ENCODE measurements around the gene PRUNE2.

PRUNE2 gene

DNA sequence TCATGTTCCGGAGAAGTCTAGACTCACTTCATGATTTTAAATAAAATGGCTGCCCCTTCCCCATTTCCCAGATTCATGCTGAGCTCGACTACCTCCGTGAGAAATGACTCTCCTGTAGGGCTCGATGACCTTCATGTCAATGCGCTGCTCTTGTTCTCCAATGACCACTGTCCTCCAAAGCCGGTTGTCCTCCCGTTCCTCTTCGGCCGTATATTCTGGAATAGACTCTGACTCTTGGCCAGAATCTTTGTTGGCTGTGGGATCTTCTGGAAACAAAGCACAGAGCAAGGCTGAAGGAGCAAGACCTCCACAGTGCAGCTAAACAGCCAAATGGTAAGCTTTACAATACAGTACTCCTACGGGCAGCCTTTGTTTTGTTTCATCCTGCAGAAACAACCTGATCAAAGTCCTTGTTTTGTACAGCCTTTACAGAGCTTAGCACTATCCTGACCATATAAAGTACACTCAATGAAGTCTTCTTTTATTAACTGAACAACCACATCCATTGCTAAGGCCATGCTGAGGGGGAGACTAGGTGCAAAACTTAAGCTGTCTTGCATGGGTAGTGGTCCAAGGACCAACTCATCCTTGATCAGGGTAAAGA lies 261.2 kb downstream of the PRUNE2 start:
- no peaks in the 10 kb centered on the region for H3K27me3 Mint-ChIP-seq
- no peaks in the 10 kb centered on the region for H3K9me3 Mint-ChIP-seq
- H3K4me1 Mint-ChIP-seq (ENCODE audit: low read depth), result peaks cover 50% of the 10 kb centered on the region
- peak overlapping the region; percentile 97 for H3K27ac Mint-ChIP-seq
- no peak overlapping the region for H3K4me3 Mint-ChIP-seq
- intact Hi-C loops (cut with micrococcal nuclease), result no loop called here
- H3K36me3 Mint-ChIP-seq (ENCODE audit: low read depth), result peaks cover 47% of the 10 kb centered on the region

DNA sequence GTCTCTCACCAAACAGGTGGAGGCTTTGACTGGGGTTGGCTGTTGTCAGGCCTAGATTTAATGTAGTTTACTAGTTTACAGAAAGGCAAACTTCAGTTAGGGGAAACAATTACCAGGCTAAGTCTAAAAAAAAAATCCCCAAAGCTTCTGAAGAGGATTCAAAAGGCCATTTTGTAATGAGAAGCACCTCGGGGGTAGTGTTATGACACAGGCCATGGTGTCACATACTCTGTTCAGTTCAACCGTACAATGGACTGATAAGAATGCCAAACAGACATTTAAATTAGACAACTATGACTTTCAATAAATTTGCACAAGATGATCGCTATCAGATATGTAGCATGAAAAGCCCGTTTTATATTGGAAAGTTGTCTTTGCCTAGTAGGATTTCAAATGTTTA lies 261.7 kb downstream of the PRUNE2 start:
- Mint-ChIP-seq H3K9me3 (no peaks in the 10 kb centered on the region), H3K27me3 (no peaks in the 10 kb centered on the region), H3K4me1 (ENCODE audit: low read depth) (peaks cover 46% of the 10 kb centered on the region), H3K27ac (peak overlapping the region; percentile 97), H3K4me3 (no peak overlapping the region), H3K36me3 (ENCODE audit: low read depth) (peaks cover 47% of the 10 kb centered on the region)
- intact Hi-C loops (cut with micrococcal nuclease), result no loop called here

DNA sequence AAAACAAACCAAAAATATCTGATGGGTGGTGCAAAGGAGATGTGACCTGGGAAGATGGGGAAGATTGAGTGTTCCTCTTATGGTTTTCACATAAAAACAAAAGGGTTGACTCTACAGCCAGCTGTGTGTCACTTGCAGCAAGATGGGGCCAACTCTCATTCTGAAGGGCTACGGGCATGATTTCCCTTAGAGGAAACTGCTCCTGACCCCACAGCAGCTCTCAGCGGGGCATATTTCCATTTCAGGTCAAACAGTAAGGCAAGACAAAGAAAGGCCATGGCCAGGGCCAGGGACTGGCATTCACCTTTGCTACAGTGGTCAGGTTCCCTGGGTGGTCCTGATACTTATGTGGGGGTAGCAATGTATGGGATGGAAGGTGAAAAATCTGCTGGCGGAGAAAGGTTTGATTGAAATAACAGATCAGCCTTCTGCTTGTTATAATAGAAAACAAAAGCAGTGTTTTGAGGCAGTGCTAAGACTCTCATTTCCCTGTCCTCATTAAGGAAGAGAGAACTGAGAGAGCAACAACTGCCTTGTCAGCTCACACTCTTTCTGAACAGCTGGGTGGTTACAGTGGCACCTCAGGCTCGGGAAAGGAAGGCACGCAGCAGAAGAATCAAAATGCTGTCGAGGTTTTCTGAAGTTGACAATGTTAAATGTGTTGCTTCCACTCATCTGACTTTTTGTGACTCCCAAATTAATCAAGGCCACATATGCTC lies 262.4 kb downstream of the PRUNE2 start:
- Mint-ChIP-seq H3K36me3 (ENCODE audit: low read depth) (peaks cover 45% of the 10 kb centered on the region), H3K9me3 (no peaks in the 10 kb centered on the region), H3K27ac (peak overlapping the region; percentile 97), H3K4me3 (peak overlapping the region; percentile 31), H3K27me3 (no peaks in the 10 kb centered on the region), H3K4me1 (ENCODE audit: low read depth) (peaks cover 44% of the 10 kb centered on the region)
- intact Hi-C loops (cut with micrococcal nuclease), result no loop called here

DNA sequence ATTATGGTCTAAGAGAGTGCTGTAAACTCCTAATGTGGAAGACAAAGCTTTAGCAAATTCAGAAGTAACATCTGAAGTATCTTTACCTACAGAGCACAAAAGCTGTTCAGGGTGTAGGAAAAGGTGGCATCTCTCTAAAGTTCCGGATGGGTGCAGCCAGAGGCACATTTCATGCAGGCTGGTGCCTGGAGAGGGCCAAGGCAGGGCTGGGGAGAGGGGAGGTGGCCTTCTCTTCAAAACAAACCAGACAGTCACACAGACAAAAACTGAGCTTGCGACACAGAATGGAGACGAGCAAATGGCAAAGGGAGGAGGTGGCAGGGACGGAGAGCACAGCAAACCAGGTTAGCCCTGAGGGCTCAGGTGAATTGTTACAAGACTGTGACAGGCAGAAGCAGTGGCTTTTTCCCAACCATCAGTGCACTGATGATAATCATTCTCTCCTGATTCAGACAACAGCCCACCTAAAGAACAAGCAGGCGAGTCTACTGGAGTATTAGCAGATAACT lies 263.2 kb downstream of the PRUNE2 start:
- intact Hi-C loops (cut with micrococcal nuclease), result no loop called here
- H3K27me3 Mint-ChIP-seq, result no peaks in the 10 kb centered on the region
- peaks cover 37% of the 10 kb centered on the region for H3K36me3 Mint-ChIP-seq (ENCODE audit: low read depth)
- H3K4me3 Mint-ChIP-seq, result peak overlapping the region; percentile 2
- peak overlapping the region; percentile 97 for H3K27ac Mint-ChIP-seq
- peaks cover 40% of the 10 kb centered on the region for H3K4me1 Mint-ChIP-seq (ENCODE audit: low read depth)
- no peaks in the 10 kb centered on the region for H3K9me3 Mint-ChIP-seq

DNA sequence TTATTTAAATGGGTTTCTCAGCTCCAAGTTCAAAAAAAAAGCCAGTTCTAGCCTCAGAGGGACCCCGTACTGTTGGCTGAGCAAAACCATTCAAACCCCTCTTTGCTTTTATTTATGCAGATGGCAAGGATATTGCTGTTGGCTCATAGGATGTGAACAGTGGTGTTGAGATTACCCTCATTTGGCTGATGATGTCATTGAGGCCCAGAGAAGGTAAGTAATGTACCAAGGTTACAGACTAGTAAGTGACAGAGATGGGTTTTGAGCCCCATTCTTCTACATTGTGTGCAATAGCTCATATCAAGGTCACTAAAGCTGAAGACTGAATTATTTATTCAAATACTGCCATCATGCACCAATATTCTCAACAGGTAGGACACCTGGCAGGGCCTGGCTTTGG lies 263.8 kb downstream of the PRUNE2 start:
- H3K36me3 Mint-ChIP-seq (ENCODE audit: low read depth), result peaks cover 30% of the 10 kb centered on the region

DNA sequence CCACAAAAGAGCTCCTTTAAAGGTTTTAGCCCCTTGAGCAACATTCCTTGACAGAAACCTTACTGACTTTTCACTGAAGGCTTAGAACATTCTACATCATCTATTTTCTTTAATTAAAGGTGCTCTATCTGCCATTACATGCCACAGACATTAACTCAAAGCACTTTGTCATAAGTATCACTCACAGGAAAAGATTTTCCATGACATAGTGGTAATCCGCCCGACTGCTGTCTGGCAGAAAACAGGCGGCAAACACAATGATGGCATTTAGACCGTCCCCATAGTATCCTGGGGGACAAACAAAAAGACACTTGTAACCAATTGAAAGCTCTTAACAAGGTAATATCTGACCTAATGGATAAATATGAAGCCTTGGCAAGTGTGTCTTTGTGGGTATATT lies 267.9 kb downstream of the PRUNE2 start:
- H3K4me3 Mint-ChIP-seq, result no peak overlapping the region
- peaks cover 15% of the 10 kb centered on the region for H3K36me3 Mint-ChIP-seq (ENCODE audit: low read depth)
- no peaks in the 10 kb centered on the region for H3K27me3 Mint-ChIP-seq
- no peaks in the 10 kb centered on the region for H3K9me3 Mint-ChIP-seq
- intact Hi-C loops (cut with micrococcal nuclease), result no loop called here
- H3K27ac Mint-ChIP-seq, result no peak overlapping the region
- peaks cover 16% of the 10 kb centered on the region for H3K4me1 Mint-ChIP-seq (ENCODE audit: low read depth)

More for the DNA sequence above, 263.8 kb downstream of the PRUNE2 start:
- peak overlapping the region; percentile 97 for H3K27ac Mint-ChIP-seq
- H3K9me3 Mint-ChIP-seq, result no peaks in the 10 kb centered on the region
- no peaks in the 10 kb centered on the region for H3K27me3 Mint-ChIP-seq
- H3K4me1 Mint-ChIP-seq (ENCODE audit: low read depth), result peaks cover 40% of the 10 kb centered on the region
- no peak overlapping the region for H3K4me3 Mint-ChIP-seq
- intact Hi-C loops (cut with micrococcal nuclease), result no loop called here

DNA sequence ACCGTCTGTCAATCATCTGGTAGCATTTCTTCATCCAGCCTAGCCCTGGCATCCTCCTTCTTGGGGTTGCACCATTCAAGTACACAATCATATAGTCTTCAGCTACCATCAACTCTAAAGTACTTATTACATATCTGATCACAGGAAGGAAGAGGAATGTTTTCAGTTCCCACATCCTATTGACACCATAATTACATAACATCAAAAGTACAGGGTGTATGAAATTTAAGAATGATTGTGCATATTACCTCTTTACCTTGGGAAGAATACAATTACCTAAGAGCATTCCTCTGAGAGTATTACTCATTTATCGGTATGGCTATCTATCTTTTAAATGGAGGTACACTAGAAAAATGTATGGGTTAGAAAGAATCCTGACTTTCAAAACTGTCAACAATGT lies 268.5 kb downstream of the PRUNE2 start:
- Mint-ChIP-seq H3K27ac (no peak overlapping the region), H3K4me3 (no peak overlapping the region), H3K9me3 (no peaks in the 10 kb centered on the region)

DNA sequence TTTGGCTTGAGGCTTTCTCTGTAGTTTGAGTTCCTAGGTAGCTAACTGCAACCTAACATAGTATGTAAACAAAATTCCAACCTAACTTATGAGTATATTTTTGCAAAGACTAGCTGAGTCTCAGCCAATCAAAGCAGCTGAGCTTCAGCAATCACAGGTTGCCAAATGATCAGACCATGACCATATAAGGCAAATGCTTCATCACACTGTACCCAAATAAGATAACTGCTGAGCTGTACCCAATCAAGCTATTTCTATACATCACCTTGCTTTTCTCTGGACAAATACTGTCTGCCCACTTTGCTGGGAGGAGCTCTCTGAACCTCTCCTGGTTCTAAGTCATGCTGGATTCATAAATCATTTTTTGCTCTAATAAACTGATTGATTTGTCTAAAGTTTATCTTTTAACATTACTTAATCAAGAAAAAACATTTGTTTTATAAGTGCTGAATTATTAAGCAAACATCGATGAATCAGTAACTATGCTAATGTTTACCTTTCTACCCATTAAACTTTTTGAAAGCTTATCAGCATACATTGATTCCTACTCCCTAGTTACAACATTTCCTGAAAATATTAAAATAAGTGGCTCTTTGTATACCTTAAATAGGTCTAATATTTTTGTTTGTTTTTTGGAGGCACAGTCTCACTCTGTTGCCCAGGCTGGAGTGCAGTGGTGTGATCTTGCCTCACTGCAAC lies 271.4 kb downstream of the PRUNE2 start:
- intact Hi-C loops (cut with micrococcal nuclease), result no loop called here
- H3K4me1 Mint-ChIP-seq (ENCODE audit: low read depth), result peaks cover 16% of the 10 kb centered on the region
- H3K27me3 Mint-ChIP-seq, result no peaks in the 10 kb centered on the region
- peaks cover 10% of the 10 kb centered on the region for H3K36me3 Mint-ChIP-seq (ENCODE audit: low read depth)
- no peaks in the 10 kb centered on the region for H3K9me3 Mint-ChIP-seq
- H3K4me3 Mint-ChIP-seq, result no peak overlapping the region
- no peak overlapping the region for H3K27ac Mint-ChIP-seq

More for the DNA sequence above, 268.5 kb downstream of the PRUNE2 start:
- intact Hi-C loops (cut with micrococcal nuclease), result no loop called here
- peaks cover 10% of the 10 kb centered on the region for H3K36me3 Mint-ChIP-seq (ENCODE audit: low read depth)
- H3K27me3 Mint-ChIP-seq, result no peaks in the 10 kb centered on the region
- H3K4me1 Mint-ChIP-seq (ENCODE audit: low read depth), result peaks cover 10% of the 10 kb centered on the region

DNA sequence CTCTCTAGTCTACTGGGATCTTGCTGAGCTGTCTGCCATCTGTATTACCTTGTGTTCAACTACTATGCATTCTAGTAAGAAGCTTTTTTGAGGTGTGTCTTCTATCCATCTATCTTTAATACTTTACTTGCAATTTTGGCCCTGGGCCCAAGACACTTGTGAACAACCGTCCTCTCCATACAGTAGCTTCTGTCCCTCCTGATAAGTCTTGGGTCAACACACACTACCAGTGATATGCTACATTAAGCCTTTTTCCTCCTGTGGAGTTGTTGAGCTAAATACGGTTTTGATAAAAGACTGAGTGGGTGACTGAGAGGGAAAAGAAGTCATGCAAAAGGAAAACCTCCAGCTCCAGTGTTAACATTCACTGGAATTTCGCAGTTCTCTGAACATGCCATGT lies 275.0 kb downstream of the PRUNE2 start:
- Mint-ChIP-seq H3K36me3 (ENCODE audit: low read depth) (peaks cover 16% of the 10 kb centered on the region), H3K27ac (peak overlapping the region; percentile 45), H3K4me1 (ENCODE audit: low read depth) (peaks cover 18% of the 10 kb centered on the region), H3K4me3 (no peak overlapping the region), H3K27me3 (no peaks in the 10 kb centered on the region), H3K9me3 (no peaks in the 10 kb centered on the region)
- intact Hi-C loops (cut with micrococcal nuclease), result no loop called here

DNA sequence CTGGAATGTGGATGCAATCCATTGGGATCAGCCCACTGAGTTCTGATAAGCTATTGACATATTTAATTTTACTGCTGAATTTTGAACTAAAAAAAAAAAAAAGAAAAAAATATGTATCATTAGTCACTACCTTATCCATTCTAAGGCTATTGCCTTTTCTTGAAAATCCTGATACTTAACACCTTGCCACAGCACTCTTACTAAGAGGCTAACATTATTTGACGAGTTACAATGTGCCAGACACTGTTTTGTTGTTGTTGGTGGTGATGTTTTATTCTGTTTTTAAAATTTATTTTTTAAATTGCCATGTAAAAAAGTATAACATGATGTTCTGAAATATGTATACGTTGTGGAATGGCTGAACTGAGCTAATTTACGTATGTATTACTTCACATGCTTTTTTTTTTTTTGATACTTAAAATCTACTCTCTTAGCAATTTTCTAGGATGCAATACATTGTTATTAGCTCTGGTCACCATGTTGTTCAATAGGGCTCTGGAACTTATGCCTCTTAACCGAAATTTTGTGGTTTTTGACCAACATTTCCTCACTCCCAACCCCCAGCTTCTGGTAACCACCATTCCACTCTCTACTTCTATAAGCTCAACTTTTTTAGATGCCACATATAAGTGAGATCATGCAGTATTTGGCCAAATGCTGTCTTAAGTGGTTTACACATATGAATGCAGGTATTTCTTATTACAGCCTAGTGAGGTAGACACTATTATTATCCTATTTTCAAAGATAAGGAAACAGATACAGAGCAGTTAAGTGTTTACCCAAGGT lies 276.5 kb downstream of the PRUNE2 start:
- Mint-ChIP-seq H3K27ac (no peak overlapping the region), H3K36me3 (ENCODE audit: low read depth) (peaks cover 16% of the 10 kb centered on the region), H3K4me3 (no peak overlapping the region), H3K9me3 (no peaks in the 10 kb centered on the region), H3K4me1 (ENCODE audit: low read depth) (peaks cover 25% of the 10 kb centered on the region), H3K27me3 (no peaks in the 10 kb centered on the region)
- intact Hi-C loops (cut with micrococcal nuclease), result no loop called here

DNA sequence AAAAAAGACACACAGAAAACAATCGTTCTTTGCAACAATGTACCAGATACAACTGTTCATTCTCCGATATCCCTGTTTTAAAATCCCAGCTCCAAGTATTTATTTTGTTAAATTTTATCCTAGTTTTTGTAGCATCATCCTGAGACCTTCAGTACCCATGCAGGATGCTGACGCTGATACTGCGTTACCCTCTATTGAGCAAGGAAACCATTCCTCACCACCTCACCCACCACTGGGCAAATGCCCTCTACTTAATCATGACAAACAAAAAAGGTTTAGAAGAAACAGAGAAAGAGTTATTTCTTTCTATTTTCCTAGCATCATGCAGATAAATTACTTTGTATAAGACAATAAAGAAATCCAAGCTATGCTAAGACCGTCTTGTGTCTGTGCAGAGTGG lies 277.8 kb downstream of the PRUNE2 start:
- Mint-ChIP-seq H3K36me3 (ENCODE audit: low read depth) (peaks cover 16% of the 10 kb centered on the region), H3K9me3 (no peaks in the 10 kb centered on the region), H3K27me3 (no peaks in the 10 kb centered on the region), H3K4me3 (no peak overlapping the region), H3K27ac (no peak overlapping the region), H3K4me1 (ENCODE audit: low read depth) (peaks cover 37% of the 10 kb centered on the region)
- intact Hi-C loops (cut with micrococcal nuclease), result no loop called here

DNA sequence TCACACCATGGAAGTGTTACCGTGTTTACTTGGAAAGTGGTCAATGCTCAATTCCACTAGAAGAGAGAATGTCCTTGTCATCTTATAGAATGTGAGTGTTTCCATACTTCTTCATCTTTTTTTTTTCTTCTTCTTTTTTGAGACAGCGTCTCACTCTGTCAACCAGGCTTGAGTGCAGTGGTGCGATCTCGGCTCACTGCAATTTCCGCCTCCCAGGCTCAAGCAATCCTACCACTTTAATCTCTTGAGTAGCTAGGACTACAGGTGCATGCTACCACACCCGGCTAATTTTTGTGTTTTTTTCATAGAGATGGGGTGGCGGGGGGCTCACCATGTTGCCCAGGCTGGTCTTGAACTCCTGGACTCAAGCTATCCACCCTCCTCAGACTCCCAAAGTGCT lies 278.9 kb downstream of the PRUNE2 start:
- Mint-ChIP-seq H3K4me3 (no peak overlapping the region), H3K4me1 (ENCODE audit: low read depth) (peaks cover 43% of the 10 kb centered on the region), H3K27ac (no peak overlapping the region), H3K27me3 (no peaks in the 10 kb centered on the region), H3K36me3 (ENCODE audit: low read depth) (peaks cover 16% of the 10 kb centered on the region), H3K9me3 (no peaks in the 10 kb centered on the region)
- intact Hi-C loops (cut with micrococcal nuclease), result no loop called here

DNA sequence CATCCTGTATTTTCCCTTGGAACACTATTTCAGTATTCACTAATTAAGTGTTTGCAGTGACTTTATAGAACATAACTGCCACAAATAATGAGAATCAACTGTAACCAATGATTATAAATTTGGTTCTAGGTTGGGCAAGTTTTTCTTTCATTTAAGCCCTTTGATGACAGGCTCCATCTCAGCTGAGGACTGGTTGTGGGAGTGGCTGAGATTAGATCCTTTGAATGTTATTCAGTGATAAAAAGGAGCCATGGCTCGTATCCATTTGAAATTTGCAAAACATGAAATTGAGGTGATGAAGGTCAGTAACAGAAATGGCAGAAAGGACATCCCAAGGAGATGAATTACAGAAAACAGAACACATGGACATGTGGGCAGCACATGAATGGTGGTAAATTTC lies 279.8 kb downstream of the PRUNE2 start:
- Mint-ChIP-seq H3K4me1 (ENCODE audit: low read depth) (peaks cover 43% of the 10 kb centered on the region), H3K9me3 (no peaks in the 10 kb centered on the region), H3K4me3 (no peak overlapping the region), H3K36me3 (ENCODE audit: low read depth) (peaks cover 11% of the 10 kb centered on the region), H3K27ac (no peak overlapping the region), H3K27me3 (no peaks in the 10 kb centered on the region)
- intact Hi-C loops (cut with micrococcal nuclease), result no loop called here
